GM10266 (cell line): Measurements from ENCODE around the gene HLA-A.

Experiments
- DNase-seq: peaks from one replicate; pipeline ENCODE4 v3.0.0; 2012; ENCODE audit errors: extremely low spot score
- CTCF ChIP-seq: IDR thresholded peaks from 2 replicates; pipeline ENCODE4 v1.5.1; 2012; ENCODE audit warnings: mild to moderate bottlenecking, low read depth; ENCODE audit not compliant: control insufficient read depth, insufficient read depth; ENCODE audit errors: missing control alignments

Gene HLA-A

DNA sequence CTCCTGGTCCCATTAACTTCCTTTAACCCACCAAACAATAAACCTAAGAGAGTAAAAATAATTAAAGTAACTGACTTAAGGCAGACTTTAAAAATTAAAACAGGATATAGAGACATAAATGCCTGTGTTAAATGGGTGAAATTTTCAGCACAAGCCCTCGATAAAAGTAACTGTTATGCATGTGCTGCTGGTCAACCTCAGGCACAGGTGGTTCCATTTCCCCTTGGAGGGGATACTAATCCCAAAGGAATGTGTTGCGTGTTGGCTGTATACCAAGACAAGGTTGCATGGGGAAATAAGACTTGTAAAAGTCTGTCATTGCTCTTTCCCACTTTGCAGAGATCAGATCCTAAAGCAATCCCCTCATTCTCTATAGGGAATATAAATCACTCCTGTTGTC, 25.8 kb downstream of the HLA-A start:
- TF ChIP-seq CTCF, result no peak
- no peak for DNase-seq

- TF ChIP-seq CTCF, result no peak
- DNase-seq, result no peak
Observed at GRCh38 chr6:29968905-29969304, 26.6 kb downstream of the HLA-A start.

GRCh38 chr6:29970711-29971110, 28.4 kb downstream of the HLA-A start:
- no peak for DNase-seq
- no peak for TF ChIP-seq CTCF

DNA sequence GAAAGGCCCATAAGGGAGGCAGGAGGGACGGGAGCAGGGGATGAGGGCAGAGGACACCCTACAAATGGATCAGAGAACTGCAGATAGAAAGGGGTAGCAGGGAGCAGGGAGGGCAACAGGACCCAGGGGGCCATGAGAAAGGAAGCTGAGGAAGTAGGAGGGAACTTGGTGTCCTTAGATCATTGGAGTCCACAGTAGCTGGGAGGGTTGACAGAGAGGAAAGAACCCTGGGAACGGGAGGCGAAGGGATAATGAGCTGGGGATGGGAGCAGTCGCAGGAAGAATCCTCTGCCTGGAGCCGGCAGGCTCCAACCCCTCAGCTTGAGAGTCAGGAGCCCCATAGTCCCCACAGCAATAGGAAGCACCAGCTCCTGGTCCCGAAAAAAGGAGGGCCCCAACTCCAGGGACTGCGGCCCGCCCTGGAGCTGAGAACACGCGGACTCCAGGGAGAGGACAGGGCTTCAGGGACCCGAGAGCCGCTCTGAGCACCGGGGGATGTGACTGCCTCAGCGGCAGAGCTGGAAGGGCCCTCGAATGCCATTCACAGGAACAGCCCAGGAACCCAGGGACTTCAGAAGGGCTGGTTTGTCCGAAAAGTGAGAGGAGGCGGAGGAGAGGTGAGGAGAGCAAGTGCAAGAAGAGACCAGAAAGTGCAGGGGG, 32.7 kb downstream of the HLA-A start:
- DNase-seq, result no peak
- TF ChIP-seq CTCF, result no peak

GRCh38 chr6:29975561-29975907, 33.2 kb downstream of the HLA-A start:
- no peak for TF ChIP-seq CTCF
- DNase-seq, result no peak

DNA sequence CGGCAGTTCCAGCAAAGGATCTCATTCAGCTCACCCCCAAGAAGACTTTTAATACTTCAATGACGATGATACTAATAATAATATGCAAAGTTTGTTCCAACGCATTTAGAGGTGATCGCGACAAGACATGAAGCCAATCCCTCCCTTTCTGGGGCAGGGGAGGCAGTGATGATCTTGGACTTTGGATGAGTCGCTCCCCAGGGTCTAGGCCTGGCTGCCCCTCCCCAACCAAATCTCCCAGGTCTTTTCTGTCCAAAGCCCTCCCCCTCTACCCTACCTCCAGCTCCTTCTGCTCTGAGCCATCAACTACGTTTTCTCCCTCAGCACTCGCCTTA, 33.9 kb downstream of the HLA-A start:
- no peak for TF ChIP-seq CTCF
- no peak for DNase-seq

DNA sequence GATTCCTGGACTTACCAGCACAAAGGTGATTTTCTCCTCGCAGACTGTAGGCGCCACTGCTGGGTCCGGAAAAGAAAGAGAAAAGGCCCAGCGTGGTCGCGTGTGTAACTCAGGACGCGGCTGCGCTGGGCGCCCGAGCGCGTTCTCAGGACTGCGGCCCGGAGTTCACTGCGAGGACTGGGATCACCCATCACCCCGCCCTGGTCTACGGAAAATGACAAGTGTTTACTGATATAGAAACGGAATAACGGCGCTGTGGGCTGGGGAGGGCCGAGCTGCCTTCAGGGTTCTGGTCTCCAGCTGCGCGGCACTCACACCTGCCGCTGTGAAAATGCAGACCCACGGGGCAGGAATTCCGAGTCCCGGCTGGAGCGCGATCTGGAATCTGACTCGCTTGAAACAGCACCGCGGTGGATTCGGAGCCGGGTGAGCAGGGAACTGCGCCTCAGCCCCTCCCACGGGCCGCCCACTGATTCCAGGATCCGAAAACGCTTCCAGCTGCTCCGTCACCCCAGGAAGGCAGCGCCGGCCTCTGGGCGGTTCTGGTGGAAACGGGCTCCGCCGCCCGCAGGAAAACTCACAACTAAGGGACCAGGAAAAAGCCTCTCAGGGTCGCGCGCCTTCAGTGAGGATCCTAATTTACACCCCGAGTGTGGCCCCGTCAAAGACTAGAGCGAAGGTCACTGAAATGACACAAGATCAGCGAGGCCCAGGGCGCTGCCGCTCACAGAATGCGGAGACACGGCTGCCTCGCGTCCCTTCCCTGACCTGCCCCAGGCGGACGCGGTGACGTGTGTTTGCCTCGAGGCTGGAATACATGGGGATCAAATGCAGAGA, 34.5 kb downstream of the HLA-A start:
- DNase-seq, result peak; percentile 54
- TF ChIP-seq CTCF, result peak; percentile 49
